Measurements from ENCODE around the gene PLA2G4D.
A peak's percentile ranks its signal among the peaks of the same experiment; 100 is the strongest.

The PLA2G4D gene

DNA sequence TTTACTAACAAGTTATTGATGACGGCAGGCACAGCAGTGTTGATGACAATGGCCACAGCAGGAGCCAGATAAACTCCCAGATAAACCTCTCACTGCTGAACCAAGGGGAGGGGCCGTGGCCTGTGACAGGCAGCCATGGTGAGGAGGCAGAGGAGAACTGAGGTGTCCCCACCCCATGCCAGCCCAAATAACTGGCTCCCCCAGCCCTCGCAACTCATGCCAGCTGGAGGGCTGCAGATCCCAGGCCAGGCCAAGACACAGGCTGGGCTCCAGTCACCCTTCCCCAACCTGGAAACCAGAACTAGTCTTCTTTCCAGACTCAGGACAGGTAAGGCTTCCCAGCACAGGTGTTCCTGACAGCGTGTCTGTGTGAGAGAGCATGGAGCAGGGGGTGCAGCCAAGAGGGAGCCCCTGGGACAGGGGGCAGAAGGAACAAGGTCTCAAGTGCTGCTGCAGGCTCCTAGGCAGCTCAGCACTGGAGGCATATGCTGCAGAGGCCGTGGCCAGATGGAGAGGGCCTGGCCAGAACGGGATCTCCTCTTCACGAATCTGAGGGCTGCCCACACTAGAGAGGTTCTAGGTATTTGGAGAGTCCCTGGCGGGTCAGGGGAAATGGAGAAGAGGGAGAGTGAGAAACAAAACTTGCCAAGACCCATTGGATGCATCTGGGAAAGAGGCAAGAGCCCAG lies 46.2 kb upstream of the PLA2G4D start:
- H3K9me3 ChIP-seq (ENCODE audit: control insufficient read depth, low read length), result no peaks in the 10 kb centered on the region
- H4K8ac ChIP-seq (ENCODE audit: low read length), result no peak overlapping the region
- H3K27ac ChIP-seq (ENCODE audit: low read length, poor library complexity, severe bottlenecking), result no peak overlapping the region
- H3K23ac ChIP-seq (ENCODE audit: low read length in 2 of 2), result no peak overlapping the region
- no peak overlapping the region for H3K4me3 ChIP-seq (ENCODE audit: insufficient read depth in 1 of 2, low read depth in 1 of 2, low read length in 2 of 2)
- H3K79me1 ChIP-seq (replicated peaks; ENCODE audit: low read length, poor library complexity, severe bottlenecking), result no peaks in the 10 kb centered on the region
- no peak overlapping the region for H3K9ac ChIP-seq (ENCODE audit: low read length)
- H3K27me3 ChIP-seq (ENCODE audit: control insufficient read depth in 1 of 2, insufficient read depth in 1 of 2, low read length in 2 of 2), result peaks cover 71 to 79% of the 10 kb centered on the region in 2 experiments
- no peak overlapping the region for H3K14ac ChIP-seq (ENCODE audit: low read length in 2 of 2)
- no peak overlapping the region for H2AFZ ChIP-seq (ENCODE audit: low read depth, low read length)
- H3K4me1 ChIP-seq (ENCODE audit: control insufficient read depth, insufficient read depth, low read depth, low read length), result no peaks in the 10 kb centered on the region
- no peak overlapping the region for H3K4ac ChIP-seq (ENCODE audit: low read depth in 1 of 2, low read length in 2 of 2)
- H2BK12ac ChIP-seq (ENCODE audit: low read length in 2 of 2), result no peak overlapping the region
- no peak overlapping the region for H2BK5ac ChIP-seq (ENCODE audit: low read depth, low read length, poor library complexity, severe bottlenecking)
- no peak overlapping the region for H2AK5ac ChIP-seq (ENCODE audit: low read length, severe bottlenecking)
- peak overlapping the region; percentile 26 for H2BK15ac ChIP-seq (ENCODE audit: low read depth, poor library complexity, severe bottlenecking)
- WGBS, result 74% methylated on average over 7 of the region's 8 CpGs
- no peaks in the 10 kb centered on the region for H3K36me3 ChIP-seq (ENCODE audit: control insufficient read depth in 1 of 2, insufficient read depth in 2 of 2, low read depth in 1 of 2, low read length in 2 of 2)
- no peak overlapping the region for H2BK120ac ChIP-seq (ENCODE audit: low read depth, low read length)
- no peak overlapping the region for H4K91ac ChIP-seq (ENCODE audit: low read length)
- no peak for DNase-seq
- no peak overlapping the region for H3K18ac ChIP-seq (ENCODE audit: low read depth in 1 of 2, low read length in 2 of 2)
- no peak overlapping the region for H3K4me2 ChIP-seq (ENCODE audit: low read length, poor library complexity, severe bottlenecking)

GRCh38 chr15:42139596-42139995 lies 45.2 kb upstream of the PLA2G4D start:
- Histone ChIP-seq H2AK5ac (ENCODE audit: low read length, severe bottlenecking) (no peak overlapping the region), H2BK12ac (ENCODE audit: low read length in 2 of 2) (no peak overlapping the region), H3K36me3 (ENCODE audit: control insufficient read depth in 1 of 2, insufficient read depth in 2 of 2, low read depth in 1 of 2, low read length in 2 of 2) (no peaks in the 10 kb centered on the region), H3K9me3 (ENCODE audit: control insufficient read depth, low read length) (no peaks in the 10 kb centered on the region), H3K27ac (ENCODE audit: low read length, poor library complexity, severe bottlenecking) (no peak overlapping the region), H2BK120ac (ENCODE audit: low read depth, low read length) (no peak overlapping the region), H3K14ac (ENCODE audit: low read length in 2 of 2) (no peak overlapping the region), H2BK15ac (ENCODE audit: low read depth, poor library complexity, severe bottlenecking) (no peak overlapping the region), H4K91ac (ENCODE audit: low read length) (no peak overlapping the region), H2BK5ac (ENCODE audit: low read depth, low read length, poor library complexity, severe bottlenecking) (no peak overlapping the region), H3K4me3 (ENCODE audit: insufficient read depth in 1 of 2, low read depth in 1 of 2, low read length in 2 of 2) (no peak overlapping the region), H3K4me2 (ENCODE audit: low read length, poor library complexity, severe bottlenecking) (no peak overlapping the region), H4K8ac (ENCODE audit: low read length) (no peak overlapping the region), H3K79me1 (replicated peaks; ENCODE audit: low read length, poor library complexity, severe bottlenecking) (no peaks in the 10 kb centered on the region), H3K4ac (ENCODE audit: low read depth in 1 of 2, low read length in 2 of 2) (no peak overlapping the region), H3K18ac (ENCODE audit: low read depth in 1 of 2, low read length in 2 of 2) (no peak overlapping the region), H3K23ac (ENCODE audit: low read length in 2 of 2) (no peak overlapping the region), H3K4me1 (ENCODE audit: control insufficient read depth, insufficient read depth, low read depth, low read length) (no peaks in the 10 kb centered on the region), H3K9ac (ENCODE audit: low read length) (no peak overlapping the region), H2AFZ (ENCODE audit: low read depth, low read length) (no peak overlapping the region), H3K27me3 (ENCODE audit: control insufficient read depth in 1 of 2, insufficient read depth in 1 of 2, low read length in 2 of 2) (peaks cover 61 to 70% of the 10 kb centered on the region in 2 experiments)
- WGBS, result 76% methylated on average over 6 of the region's 6 CpGs
- no peak for DNase-seq

DNA sequence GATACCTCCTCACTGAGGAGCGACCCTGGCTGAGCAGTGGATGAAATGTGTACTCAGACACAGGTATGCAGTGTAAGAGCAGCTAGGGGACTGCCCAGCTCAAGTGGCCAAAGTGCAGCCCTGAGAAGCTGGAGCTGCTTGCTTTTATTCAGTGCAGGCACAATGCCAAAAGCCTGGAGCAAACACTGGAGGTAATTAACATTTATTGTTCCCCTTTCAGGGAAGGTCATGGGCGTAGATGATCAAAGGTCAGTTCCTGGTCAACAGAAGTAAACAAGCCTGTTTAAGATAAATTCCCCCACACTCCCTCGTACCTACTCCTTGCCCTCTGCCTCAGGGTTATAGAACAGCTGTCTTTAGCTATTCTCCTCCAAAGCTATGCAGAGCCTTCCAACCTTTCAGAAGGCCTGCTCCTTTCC lies 44.6 kb upstream of the PLA2G4D start:
- H3K79me1 ChIP-seq (replicated peaks; ENCODE audit: low read length, poor library complexity, severe bottlenecking), result no peaks in the 10 kb centered on the region
- H4K91ac ChIP-seq (ENCODE audit: low read length), result no peak overlapping the region
- no peak for DNase-seq
- no peak overlapping the region for H4K8ac ChIP-seq (ENCODE audit: low read length)
- 46% methylated on average over 3 of the region's 3 CpGs for WGBS
- no peaks in the 10 kb centered on the region for H3K9me3 ChIP-seq (ENCODE audit: control insufficient read depth, low read length)
- no peak overlapping the region for H2BK12ac ChIP-seq (ENCODE audit: low read length in 2 of 2)
- H3K27ac ChIP-seq (ENCODE audit: low read length, poor library complexity, severe bottlenecking), result no peak overlapping the region
- H3K4me2 ChIP-seq (ENCODE audit: low read length, poor library complexity, severe bottlenecking), result no peak overlapping the region
- no peak overlapping the region for H2AK5ac ChIP-seq (ENCODE audit: low read length, severe bottlenecking)
- no peak overlapping the region for H3K18ac ChIP-seq (ENCODE audit: low read depth in 1 of 2, low read length in 2 of 2)
- H3K4me3 ChIP-seq (ENCODE audit: insufficient read depth in 1 of 2, low read depth in 1 of 2, low read length in 2 of 2), result no peak overlapping the region
- H3K27me3 ChIP-seq (ENCODE audit: control insufficient read depth in 1 of 2, insufficient read depth in 1 of 2, low read length in 2 of 2), result peaks cover 55 to 67% of the 10 kb centered on the region in 2 experiments
- no peak overlapping the region for H2BK15ac ChIP-seq (ENCODE audit: low read depth, poor library complexity, severe bottlenecking)
- no peak overlapping the region for H2BK120ac ChIP-seq (ENCODE audit: low read depth, low read length)
- no peak overlapping the region for H2BK5ac ChIP-seq (ENCODE audit: low read depth, low read length, poor library complexity, severe bottlenecking)
- no peak overlapping the region for H3K4ac ChIP-seq (ENCODE audit: low read depth in 1 of 2, low read length in 2 of 2)
- no peak overlapping the region for H3K23ac ChIP-seq (ENCODE audit: low read length in 2 of 2)
- no peak overlapping the region for H2AFZ ChIP-seq (ENCODE audit: low read depth, low read length)
- peaks cover under 1% of the 10 kb centered on the region for H3K4me1 ChIP-seq (ENCODE audit: control insufficient read depth, insufficient read depth, low read depth, low read length)
- H3K9ac ChIP-seq (ENCODE audit: low read length), result no peak overlapping the region
- no peak overlapping the region for H3K14ac ChIP-seq (ENCODE audit: low read length in 2 of 2)
- H3K36me3 ChIP-seq (ENCODE audit: control insufficient read depth in 1 of 2, insufficient read depth in 2 of 2, low read depth in 1 of 2, low read length in 2 of 2), result no peaks in the 10 kb centered on the region

DNA sequence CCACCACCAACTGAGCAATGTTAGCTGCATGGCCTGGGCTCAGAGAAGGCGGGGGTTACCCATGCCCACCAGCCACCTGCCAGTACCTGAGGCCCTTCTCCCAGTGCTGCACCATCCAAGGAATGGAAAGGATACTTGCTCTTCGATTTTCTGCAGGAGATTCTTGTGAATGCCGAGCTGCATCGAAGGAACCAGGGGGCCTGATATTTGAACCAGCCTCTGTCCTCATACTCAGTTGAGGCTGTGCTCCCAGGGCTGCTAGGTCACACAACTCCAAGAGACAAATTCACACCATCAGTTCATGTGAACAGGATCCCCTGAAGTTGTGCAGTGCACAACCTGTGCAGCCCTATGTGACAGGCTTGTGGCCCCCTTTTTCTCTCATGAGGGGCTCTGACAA lies 44.0 kb upstream of the PLA2G4D start:
- 74% methylated on average over 4 of the region's 4 CpGs for WGBS
- Histone ChIP-seq H3K18ac (ENCODE audit: low read depth in 1 of 2, low read length in 2 of 2) (no peak overlapping the region), H3K4me3 (ENCODE audit: insufficient read depth in 1 of 2, low read depth in 1 of 2, low read length in 2 of 2) (no peak overlapping the region), H4K91ac (ENCODE audit: low read length) (no peak overlapping the region), H3K9me3 (ENCODE audit: control insufficient read depth, low read length) (no peaks in the 10 kb centered on the region), H3K4ac (ENCODE audit: low read depth in 1 of 2, low read length in 2 of 2) (no peak overlapping the region), H2AFZ (ENCODE audit: low read depth, low read length) (no peak overlapping the region), H4K8ac (ENCODE audit: low read length) (no peak overlapping the region), H3K27ac (ENCODE audit: low read length, poor library complexity, severe bottlenecking) (no peak overlapping the region), H3K23ac (ENCODE audit: low read length in 2 of 2) (no peak overlapping the region), H3K4me2 (ENCODE audit: low read length, poor library complexity, severe bottlenecking) (no peak overlapping the region), H3K4me1 (ENCODE audit: control insufficient read depth, insufficient read depth, low read depth, low read length) (peaks cover 3% of the 10 kb centered on the region), H3K79me1 (replicated peaks; ENCODE audit: low read length, poor library complexity, severe bottlenecking) (no peaks in the 10 kb centered on the region), H3K9ac (ENCODE audit: low read length) (no peak overlapping the region), H3K27me3 (ENCODE audit: control insufficient read depth in 1 of 2, insufficient read depth in 1 of 2, low read length in 2 of 2) (peaks cover 49 to 62% of the 10 kb centered on the region in 2 experiments), H2BK12ac (ENCODE audit: low read length in 2 of 2) (no peak overlapping the region), H2AK5ac (ENCODE audit: low read length, severe bottlenecking) (no peak overlapping the region), H3K36me3 (ENCODE audit: control insufficient read depth in 1 of 2, insufficient read depth in 2 of 2, low read depth in 1 of 2, low read length in 2 of 2) (no peaks in the 10 kb centered on the region), H2BK120ac (ENCODE audit: low read depth, low read length) (no peak overlapping the region), H3K14ac (ENCODE audit: low read length in 2 of 2) (no peak overlapping the region), H2BK5ac (ENCODE audit: low read depth, low read length, poor library complexity, severe bottlenecking) (no peak overlapping the region), H2BK15ac (ENCODE audit: low read depth, poor library complexity, severe bottlenecking) (no peak overlapping the region)
- DNase-seq, result no peak
